ENCODE data around the gene ZC3H10. TPM values are rescaled to one million over a fixed set of nuclear protein-coding genes. Genes with fewer than 3 reads are reported as not detected.
"Not testable (repeated sequence)": the region's sequence is repeated elsewhere in the genome, so short reads cannot be mapped to it uniquely, and the experiment has no call there.

ZC3H10 gene, protein sequence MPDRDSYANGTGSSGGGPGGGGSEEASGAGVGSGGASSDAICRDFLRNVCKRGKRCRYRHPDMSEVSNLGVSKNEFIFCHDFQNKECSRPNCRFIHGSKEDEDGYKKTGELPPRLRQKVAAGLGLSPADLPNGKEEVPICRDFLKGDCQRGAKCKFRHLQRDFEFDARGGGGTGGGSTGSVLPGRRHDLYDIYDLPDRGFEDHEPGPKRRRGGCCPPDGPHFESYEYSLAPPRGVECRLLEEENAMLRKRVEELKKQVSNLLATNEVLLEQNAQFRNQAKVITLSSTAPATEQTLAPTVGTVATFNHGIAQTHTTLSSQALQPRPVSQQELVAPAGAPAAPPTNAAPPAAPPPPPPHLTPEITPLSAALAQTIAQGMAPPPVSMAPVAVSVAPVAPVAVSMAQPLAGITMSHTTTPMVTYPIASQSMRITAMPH
- total RNA-seq (2014; rRNA removed; shearing (Covaris generic)): 1.9 and 2.7 TPM in 2 replicates
- polyA plus RNA-seq (2016; fragmentation: Nextera tagmentation; extraction: Ambion mirVana): 3.0 and 3.3 TPM in 2 replicates

DNA sequence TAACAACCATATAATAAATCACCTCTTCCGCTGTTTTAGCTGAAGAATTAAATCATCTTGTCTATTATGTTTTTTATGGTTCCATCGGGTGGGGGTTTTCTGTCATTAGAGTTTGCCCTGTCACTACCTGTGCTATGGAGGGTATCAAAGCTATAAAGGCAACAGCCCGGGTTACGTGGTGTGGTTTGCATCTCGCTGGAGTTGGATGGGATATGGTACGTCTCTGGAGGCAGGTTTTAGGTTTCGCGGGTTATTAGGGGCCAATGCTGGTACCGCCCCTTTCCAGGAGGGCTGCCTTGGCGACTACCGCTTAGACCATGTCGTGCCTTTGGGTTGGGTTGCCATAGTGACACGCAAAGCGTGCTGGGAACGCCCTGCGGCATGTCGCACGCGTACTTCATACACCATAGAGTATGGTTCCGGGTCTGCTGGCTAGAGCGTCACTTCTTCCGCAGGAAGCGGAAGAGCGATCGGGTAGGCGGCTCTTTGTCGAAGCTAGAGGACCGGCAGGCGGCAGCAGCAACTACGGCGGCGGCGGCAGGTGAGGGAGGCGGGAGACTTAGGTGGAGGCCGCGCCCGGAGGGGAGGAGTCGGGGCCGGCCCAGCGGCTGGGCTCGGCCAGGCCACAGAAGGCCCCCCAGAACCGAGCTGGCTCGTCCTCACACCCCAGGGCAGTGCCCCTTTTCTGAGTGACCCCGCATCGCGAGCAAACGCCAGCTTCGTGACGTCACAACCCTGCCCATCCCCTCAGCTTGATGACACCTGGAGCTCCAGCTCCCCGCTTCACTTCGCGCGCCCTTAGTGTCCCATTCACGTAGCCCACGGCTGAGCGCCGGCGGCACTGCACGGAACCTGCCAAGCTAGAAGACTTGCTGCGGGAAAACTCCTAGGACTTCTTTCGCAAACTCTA, at the start of gene ZC3H10:
Gene ZC3H10 (plus strand): TSS at position 489 of the 910 bp plus-strand sequence. CDS start 2,297 bp downstream, outside the sequence.
- peak within 1 kb of the TSS; percentile 98 for H3K4me3 ChIP-seq
- WGBS, 2 experiments (ENCODE audit: low coverage in 1 of 2, low lambda C conversion rate in 2 of 2, missing lambda C conversion rate in 2 of 2): 0 to 1% methylated on average over 57 to 61 of the region's 61 CpGs
- peak; percentile 100 for DNase-seq
- no peak for TF ChIP-seq EZH2phosphoT487 (IDR thresholded peaks at IDR 0.05; ENCODE audit: insufficient read depth, low read depth)
- no peak for TF ChIP-seq EZH2 (IDR thresholded peaks at IDR 0.05; ENCODE audit: insufficient read depth, poor library complexity, severe bottlenecking)
- H3K9me2 ChIP-seq (ENCODE audit: insufficient read depth): no peaks in the 10 kb centered on the region
- peak within 1 kb of the TSS; percentile 95 for H3K27ac ChIP-seq
- peaks cover 7% of the 10 kb centered on the region for H3K36me3 ChIP-seq (ENCODE audit: low read depth)
- in situ Hi-C loops (cut with MboI): no loop called here
- H3K4me2 ChIP-seq (ENCODE audit: unreplicated experiment): peak within 1 kb of the TSS; percentile 86
- peak within 1 kb of the TSS; percentile 47 for H2AFZ ChIP-seq
- H3F3A ChIP-seq (ENCODE audit: insufficient read depth): peaks cover 46% of the 10 kb centered on the region
- H3K79me2 ChIP-seq (ENCODE audit: insufficient read depth): peaks cover 29% of the 10 kb centered on the region
- no peaks in the 10 kb centered on the region for H3K27me3 ChIP-seq (replicated peaks; ENCODE audit: insufficient read depth)
- H3K9ac ChIP-seq: peak within 1 kb of the TSS; percentile 99
- peaks cover 18% of the 10 kb centered on the region for H3K4me1 ChIP-seq (ENCODE audit: insufficient read depth)
- no peaks in the 10 kb centered on the region for H3K9me3 ChIP-seq (ENCODE audit: low read depth)
- no peaks in the 10 kb centered on the region for H4K20me1 ChIP-seq (ENCODE audit: insufficient read depth)

DNA sequence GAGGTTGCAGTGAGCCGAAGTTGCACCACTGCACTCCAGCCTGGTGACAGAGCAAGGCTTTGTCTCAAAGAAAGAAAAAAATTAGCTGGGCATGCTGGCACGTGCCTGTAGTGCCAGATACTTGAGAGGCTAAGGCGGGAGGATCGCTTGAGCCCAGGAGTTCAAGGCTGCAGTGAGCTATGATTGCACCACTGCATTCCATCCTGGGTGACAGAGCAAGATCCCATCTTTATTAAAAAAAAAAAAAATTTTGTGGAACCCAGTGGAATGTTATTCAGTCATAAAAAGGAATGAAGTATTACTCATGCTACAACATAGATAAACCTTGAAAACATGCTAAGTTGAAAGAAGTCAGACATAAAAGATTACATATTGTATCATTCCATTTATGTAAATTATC, 46.4 kb upstream of the ZC3H10 start:
- no peaks in the 10 kb centered on the region for H3K36me3 ChIP-seq (ENCODE audit: low read depth)
- TF ChIP-seq EZH2phosphoT487 (IDR thresholded peaks at IDR 0.05; ENCODE audit: insufficient read depth, low read depth) (no peak), EZH2 (IDR thresholded peaks at IDR 0.05; ENCODE audit: insufficient read depth, poor library complexity, severe bottlenecking) (no peak)
- H3K27me3 ChIP-seq (replicated peaks; ENCODE audit: insufficient read depth): no peaks in the 10 kb centered on the region
- DNase-seq: peak; percentile 65
- no peaks in the 10 kb centered on the region for H3K9me3 ChIP-seq (ENCODE audit: low read depth)
- H3K4me3 ChIP-seq: no peak overlapping the region
- no peak overlapping the region; the same call in 1 of the 2 replicates for H3K27ac ChIP-seq
- no peak overlapping the region for H3K9ac ChIP-seq
- no peaks in the 10 kb centered on the region for H4K20me1 ChIP-seq (ENCODE audit: insufficient read depth)
- no peaks in the 10 kb centered on the region for H3F3A ChIP-seq (ENCODE audit: insufficient read depth)
- 47 to 57% methylated on average over 4 of the region's 4 CpGs for WGBS, 2 experiments (ENCODE audit: low coverage in 1 of 2, low lambda C conversion rate in 2 of 2, missing lambda C conversion rate in 2 of 2)
- no peaks in the 10 kb centered on the region for H3K9me2 ChIP-seq (ENCODE audit: insufficient read depth)
- H2AFZ ChIP-seq: no peak overlapping the region
- H3K79me2 ChIP-seq (ENCODE audit: insufficient read depth): no peaks in the 10 kb centered on the region
- H3K4me1 ChIP-seq (ENCODE audit: insufficient read depth): peaks cover 9% of the 10 kb centered on the region
- no peak overlapping the region for H3K4me2 ChIP-seq (ENCODE audit: unreplicated experiment)
- in situ Hi-C loops (cut with MboI): no loop called here

DNA sequence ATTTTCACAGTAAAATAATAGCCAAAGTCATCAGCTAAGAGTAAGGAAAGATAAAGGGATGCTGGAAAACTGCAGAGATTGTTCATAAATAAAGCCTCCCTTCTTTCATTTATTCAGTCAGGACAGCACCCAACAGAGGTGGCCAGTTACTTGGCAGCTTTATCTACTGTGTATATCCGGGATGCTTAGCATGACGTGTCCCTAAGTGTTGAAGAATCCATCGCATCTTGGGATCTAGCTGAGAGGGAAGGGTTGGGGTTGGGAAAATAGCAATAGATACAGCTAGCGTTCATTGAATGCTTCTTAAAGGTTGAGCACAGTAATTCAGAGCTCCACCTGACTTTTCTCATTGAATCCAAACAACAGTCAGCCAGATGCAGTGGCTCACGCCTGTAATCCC, 43.7 kb upstream of the ZC3H10 start:
- Histone ChIP-seq H3K79me2 (ENCODE audit: insufficient read depth) (no peaks in the 10 kb centered on the region), H3K4me2 (ENCODE audit: unreplicated experiment) (no peak overlapping the region), H3K27me3 (replicated peaks; ENCODE audit: insufficient read depth) (no peaks in the 10 kb centered on the region), H3K9ac (no peak overlapping the region), H3K9me2 (ENCODE audit: insufficient read depth) (no peaks in the 10 kb centered on the region), H3K4me3 (no peak overlapping the region), H3K36me3 (ENCODE audit: low read depth) (no peaks in the 10 kb centered on the region), H3F3A (ENCODE audit: insufficient read depth) (peaks cover 6% of the 10 kb centered on the region), H3K27ac (no peak overlapping the region), H3K9me3 (ENCODE audit: low read depth) (no peaks in the 10 kb centered on the region), H3K4me1 (ENCODE audit: insufficient read depth) (peaks cover 9% of the 10 kb centered on the region), H4K20me1 (ENCODE audit: insufficient read depth) (no peaks in the 10 kb centered on the region), H2AFZ (no peak overlapping the region)
- 86 to 89% methylated on average over 5 of the region's 5 CpGs for WGBS, 2 experiments (ENCODE audit: low coverage in 1 of 2, low lambda C conversion rate in 2 of 2, missing lambda C conversion rate in 2 of 2)
- no peak for TF ChIP-seq EZH2 (IDR thresholded peaks at IDR 0.05; ENCODE audit: insufficient read depth, poor library complexity, severe bottlenecking)
- TF ChIP-seq EZH2phosphoT487 (IDR thresholded peaks at IDR 0.05; ENCODE audit: insufficient read depth, low read depth): no peak
- in situ Hi-C loops (cut with MboI): no loop called here
- DNase-seq: no peak

DNA sequence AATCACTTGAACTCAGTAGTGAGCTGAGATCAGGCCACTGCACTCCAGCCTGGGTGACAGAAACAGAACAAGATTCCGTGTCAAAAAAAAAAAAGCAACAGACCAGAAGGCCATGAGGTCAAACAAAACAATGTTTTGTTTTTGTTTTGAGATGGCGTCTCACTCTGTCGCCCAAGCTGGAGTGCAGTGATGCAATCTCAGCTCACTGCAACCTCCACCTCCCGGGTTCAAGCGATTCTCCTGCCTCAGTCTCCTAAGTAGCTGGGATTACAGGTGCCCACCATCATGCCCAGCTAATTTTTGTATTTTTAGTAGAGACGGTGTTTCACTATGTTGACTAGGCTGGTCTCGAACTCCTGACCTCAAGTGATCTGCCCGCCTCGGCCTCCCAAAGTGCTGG, 40.1 kb upstream of the ZC3H10 start:
- H3K27ac ChIP-seq; H2AFZ ChIP-seq; H3K27me3 ChIP-seq (replicated peaks; ENCODE audit: insufficient read depth); H3K4me1 ChIP-seq (ENCODE audit: insufficient read depth); H3K4me2 ChIP-seq (ENCODE audit: unreplicated experiment); H3K79me2 ChIP-seq (ENCODE audit: insufficient read depth); H3K4me3 ChIP-seq; DNase-seq; H4K20me1 ChIP-seq (ENCODE audit: insufficient read depth); in situ Hi-C loops (cut with MboI); H3F3A ChIP-seq (ENCODE audit: insufficient read depth); H3K36me3 ChIP-seq (ENCODE audit: low read depth); H3K9me2 ChIP-seq (ENCODE audit: insufficient read depth); H3K9ac ChIP-seq; H3K9me3 ChIP-seq (ENCODE audit: low read depth): not testable (repeated sequence)
- 96% methylated on average over 9 of the region's 9 CpGs for WGBS, 2 experiments (ENCODE audit: low coverage in 1 of 2, low lambda C conversion rate in 2 of 2, missing lambda C conversion rate in 2 of 2)

Data from GM23248 (cell line).